ENCODE data around the gene RGS11.

Gene RGS11

GRCh38 chr16:296806-297510 lies 21.2 kb upstream of the RGS11 start:
- DNase-seq (ENCODE audit: low read depth), result no peak

GRCh38 chr16:296276-296675 lies 20.5 kb upstream of the RGS11 start:
- DNase-seq (ENCODE audit: low read depth), result no peak

- no peak for DNase-seq (ENCODE audit: low read depth)
Measured at GRCh38 chr16:293043-293775, 17.5 kb upstream of the RGS11 start.

GRCh38 chr16:291539-291938 lies 15.8 kb upstream of the RGS11 start:
- no peak for DNase-seq (ENCODE audit: low read depth)

DNA sequence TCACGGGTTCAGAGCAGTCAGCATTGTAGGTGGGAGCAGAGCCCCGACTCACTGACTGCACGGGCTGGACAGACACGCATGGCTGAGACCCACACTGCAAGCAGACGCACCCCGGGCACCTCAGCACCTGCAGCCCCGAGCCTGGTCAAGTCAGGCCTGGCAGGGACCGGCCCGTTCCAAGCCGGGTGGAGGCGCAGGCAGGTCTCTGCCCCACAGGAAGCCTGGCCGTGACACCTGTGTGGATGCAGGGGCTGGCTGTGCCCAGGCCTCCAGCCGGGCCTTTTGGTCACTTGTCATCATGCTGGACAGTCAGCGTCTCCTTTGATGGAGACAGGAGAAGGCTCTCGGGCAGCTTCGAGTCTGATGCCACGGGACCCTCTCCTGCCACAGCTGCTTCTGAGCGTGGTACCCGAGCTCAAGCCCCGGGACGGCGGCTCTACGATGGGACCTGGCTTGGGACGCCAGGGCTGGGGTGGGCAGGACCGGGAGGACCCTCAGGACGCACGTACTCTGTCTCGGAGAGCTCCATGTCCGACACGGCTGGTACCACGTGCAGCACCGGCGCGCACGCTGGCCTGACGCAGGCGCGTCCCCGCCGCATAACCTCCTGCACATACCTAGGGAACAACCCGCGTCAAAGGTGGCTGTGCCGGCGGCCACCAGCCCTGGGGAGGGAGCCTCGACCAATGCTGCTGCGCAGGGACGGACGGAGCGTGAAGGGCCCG lies 15.1 kb upstream of the RGS11 start:
- DNase-seq (ENCODE audit: low read depth), result no peak

GRCh38 chr16:290015-290680 lies 14.4 kb upstream of the RGS11 start:
- DNase-seq (ENCODE audit: low read depth), result no peak

GRCh38 chr16:289395-289997 lies 13.8 kb upstream of the RGS11 start:
- no peak for DNase-seq (ENCODE audit: low read depth)

DNA sequence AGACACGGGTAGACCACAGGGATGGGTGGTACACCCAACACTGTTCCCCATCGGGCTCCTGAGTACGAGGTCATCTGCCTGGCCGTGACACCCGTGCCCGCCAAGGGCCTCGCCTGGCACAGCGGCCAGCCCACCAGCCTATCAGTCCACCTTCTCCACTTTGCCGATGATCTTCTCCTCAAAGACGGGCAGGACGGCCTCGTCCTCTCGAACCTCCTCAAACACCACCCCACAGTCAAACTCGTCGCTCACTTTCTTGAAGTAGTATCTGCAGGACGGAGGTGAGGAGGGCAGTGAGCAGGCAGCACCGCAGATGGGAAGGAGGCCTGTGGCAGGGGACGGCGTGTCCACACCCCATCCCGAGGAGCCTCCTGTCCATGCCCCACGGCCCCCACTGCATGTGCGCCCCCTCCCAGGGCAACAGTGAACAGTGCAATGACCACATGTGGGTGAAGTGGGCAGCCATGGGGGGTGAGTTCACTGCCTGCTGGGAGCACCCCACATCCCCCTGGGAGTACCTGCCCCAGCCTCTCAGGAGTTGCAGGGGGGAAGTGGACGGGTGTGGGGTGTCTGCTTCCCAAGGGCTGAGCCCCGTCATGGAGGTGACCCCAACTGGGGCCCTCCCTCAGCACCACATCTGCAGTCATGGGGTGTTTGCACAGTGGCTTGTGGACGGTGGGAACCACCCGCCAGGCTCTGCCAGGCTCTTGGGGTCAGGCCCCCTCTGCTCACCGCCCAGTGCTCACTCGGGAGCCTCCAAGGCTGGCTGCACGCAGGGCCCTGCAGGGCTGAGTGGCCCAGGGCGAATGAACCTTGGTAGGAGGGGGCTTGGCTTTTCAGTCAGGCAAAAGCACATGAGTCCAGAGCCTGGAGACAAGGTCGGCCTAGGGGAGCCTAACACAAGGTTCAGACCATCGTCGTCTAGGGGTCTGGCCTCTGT lies 12.5 kb upstream of the RGS11 start:
- no peak for DNase-seq (ENCODE audit: low read depth)

DNA sequence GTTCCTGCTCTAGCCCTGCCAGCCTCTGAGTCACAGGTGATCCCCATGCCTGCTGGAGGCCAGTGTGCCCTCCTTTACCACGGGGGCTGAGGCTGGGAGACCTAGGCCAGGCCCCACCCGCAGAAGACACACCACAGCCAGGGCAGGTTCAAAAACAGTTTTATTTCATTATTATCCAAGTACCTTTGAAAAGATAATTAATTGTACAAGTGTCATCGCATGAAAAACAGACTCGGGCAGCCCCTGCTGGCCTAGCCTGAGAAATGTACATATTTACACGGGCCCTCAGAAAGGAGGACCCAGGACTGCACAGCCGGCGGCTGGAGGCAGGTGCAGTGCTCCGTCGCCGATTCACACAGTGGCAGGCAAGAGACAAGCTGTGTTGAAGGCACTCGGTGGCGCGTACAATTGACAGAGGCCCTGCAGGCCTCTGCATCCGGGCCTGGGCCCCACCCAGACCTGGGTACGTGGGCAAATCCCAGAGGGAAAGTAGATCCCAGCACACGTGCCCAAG lies 11.6 kb upstream of the RGS11 start:
- no peak for DNase-seq (ENCODE audit: low read depth)

DNA sequence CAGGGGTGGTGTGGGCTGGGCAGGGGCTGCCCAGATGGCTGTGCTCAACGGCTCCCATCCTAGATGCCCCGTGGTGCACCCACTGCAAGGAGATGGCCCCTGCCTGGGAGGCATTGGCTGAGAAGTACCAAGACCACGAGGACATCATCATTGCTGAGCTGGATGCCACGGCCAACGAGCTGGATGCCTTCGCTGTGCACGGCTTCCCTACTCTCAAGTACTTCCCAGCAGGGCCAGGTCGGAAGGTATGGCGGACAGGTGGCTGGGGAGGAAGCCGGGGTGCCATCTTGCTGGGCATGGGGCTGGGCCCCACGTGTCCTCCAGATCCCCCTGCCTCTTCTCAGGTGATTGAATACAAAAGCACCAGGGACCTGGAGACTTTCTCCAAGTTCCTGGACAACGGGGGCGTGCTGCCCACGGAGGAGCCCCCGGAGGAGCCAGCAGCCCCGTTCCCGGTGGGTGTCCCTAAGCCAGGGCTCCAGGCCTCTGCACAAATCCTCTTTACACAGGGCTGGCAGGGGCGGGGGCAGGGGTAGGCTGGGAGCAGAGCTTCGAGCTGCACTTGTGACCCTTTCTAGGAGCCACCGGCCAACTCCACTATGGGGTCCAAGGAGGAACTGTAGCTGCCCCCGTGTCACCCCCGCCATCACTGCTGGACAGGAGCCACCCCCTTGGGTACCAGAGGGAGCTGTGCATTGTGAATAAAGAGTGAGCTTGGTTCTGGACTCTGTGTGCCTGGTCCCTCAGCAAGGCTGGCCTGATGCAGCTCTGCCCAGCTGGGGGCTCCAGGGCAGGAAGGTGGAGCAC lies 10.9 kb upstream of the RGS11 start:
- no peak for DNase-seq (ENCODE audit: low read depth)

- no peak for DNase-seq (ENCODE audit: low read depth)
Measured at GRCh38 chr16:285146-286055, 9.7 kb upstream of the RGS11 start.

GRCh38 chr16:284204-285120 lies 8.7 kb upstream of the RGS11 start:
- no peak for DNase-seq (ENCODE audit: low read depth)

GRCh38 chr16:283033-283805 lies 7.5 kb upstream of the RGS11 start, which contains the start of gene PDIA2:
TSS of gene PDIA2 (plus strand) at chr16:283164. CDS start at chr16:283170, 6 bp downstream.
- no peak for DNase-seq (ENCODE audit: low read depth)

DNA sequence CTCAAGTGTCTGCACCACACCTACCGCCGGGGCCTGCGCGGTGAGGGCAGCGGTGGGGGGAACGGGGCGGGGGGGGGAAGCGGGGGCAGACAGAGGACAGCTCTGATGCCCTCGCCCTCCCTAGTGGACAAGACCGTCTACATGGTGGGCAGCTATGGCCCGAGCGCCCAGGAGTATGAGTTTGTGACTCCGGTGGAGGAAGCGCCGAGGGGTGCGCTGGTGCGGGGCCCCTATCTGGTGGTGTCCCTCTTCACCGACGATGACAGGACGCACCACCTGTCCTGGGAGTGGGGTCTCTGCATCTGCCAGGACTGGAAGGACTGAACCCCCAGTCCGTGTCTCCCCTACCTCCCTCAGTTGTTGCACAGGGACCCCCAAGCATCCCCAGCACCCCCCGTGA lies 6.7 kb upstream of the RGS11 start:
- DNase-seq (ENCODE audit: low read depth), result no peak

DNA sequence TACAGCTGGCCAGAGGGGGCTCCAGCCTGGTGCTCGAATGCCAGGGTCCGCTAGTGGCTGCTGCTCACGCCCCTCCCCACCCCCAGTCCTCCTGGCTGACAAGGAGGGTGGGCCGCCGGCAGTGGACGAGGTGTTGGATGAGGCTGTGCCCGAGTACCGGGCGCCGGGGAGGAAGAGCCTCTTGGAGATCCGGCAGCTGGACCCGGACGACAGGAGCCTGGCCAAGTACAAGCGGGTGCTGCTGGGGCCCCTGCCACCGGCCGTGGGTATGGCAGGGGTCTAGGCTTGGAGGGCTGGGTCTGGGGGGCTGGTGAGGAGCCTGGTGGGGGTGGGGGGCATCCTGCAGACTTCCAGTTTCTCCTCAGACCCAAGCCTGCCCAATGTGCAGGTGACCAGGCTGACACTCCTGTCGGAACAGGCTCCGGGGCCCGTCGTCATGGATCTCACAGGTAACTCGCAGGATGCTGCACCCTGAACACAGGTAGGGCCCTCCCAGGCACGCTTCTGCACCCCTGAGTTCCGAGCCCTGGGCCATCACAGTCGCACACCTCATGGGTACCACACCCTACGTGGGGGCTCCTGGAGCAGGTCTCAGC lies 6.0 kb upstream of the RGS11 start:
- no peak for DNase-seq (ENCODE audit: low read depth)

- DNase-seq (ENCODE audit: low read depth), result no peak
Measured at GRCh38 chr16:280991-281659, 5.4 kb upstream of the RGS11 start.
